Activated CD8-positive, alpha-beta T cell treated with anti-CD3 and anti-CD28 coated beads, Interleukin-2, amount 10 ng/mL, durations not matched to agents 7 days and 5 days (primary cell): ENCODE results near the gene PDE4D. TPM values are rescaled to one million over a fixed set of nuclear protein-coding genes. Genes with fewer than 3 reads are reported as not detected.

Source experiments
- ATAC-seq: fragments of 150-1000 bp; cut with Tn5 transposase; one replicate; pipeline ENCODE4 v1.10.0; 2021; ENCODE audit warnings: moderate library complexity
- CTCF ChIA-PET: fragments of 350-600 bp; sonication (Branson Sonifier 250); formaldehyde crosslinking; loops from one replicate; lab custom pipeline; 2021; ENCODE audit warnings: antibody characterized with exemption; lab: Charles Lee
- POLR2A ChIA-PET: fragments of 350-600 bp; sonication (Branson Sonifier 250); formaldehyde crosslinking; loops from one replicate; lab custom pipeline; 2021; ENCODE audit warnings: antibody characterized with exemption; lab: Charles Lee
- DNase-seq: peaks from one replicate; pipeline ENCODE4 v3.0.0-alpha.2; 2020
- H3K27ac Mint-ChIP-seq: one replicate; pipeline ENCODE4 v1.8.0; 2021; ENCODE audit warnings: mild to moderate bottlenecking, mixed read lengths
- H3K27me3 Mint-ChIP-seq: one replicate; pipeline ENCODE4 v1.8.0; 2021; ENCODE audit warnings: low read depth, mixed read lengths
- H3K36me3 Mint-ChIP-seq: one replicate; pipeline ENCODE4 v1.8.0; 2021; ENCODE audit warnings: low read depth, mixed read lengths
- H3K4me1 Mint-ChIP-seq: one replicate; pipeline ENCODE4 v1.8.0; 2021; ENCODE audit warnings: low read depth, mixed read lengths
- H3K4me3 Mint-ChIP-seq: one replicate; pipeline ENCODE4 v1.8.0; 2021; ENCODE audit warnings: mild to moderate bottlenecking, mixed read lengths
- H3K9me3 Mint-ChIP-seq: one replicate; pipeline ENCODE4 v1.8.0; 2022; ENCODE audit warnings: mixed read lengths; ENCODE audit not compliant: insufficient read depth
- total RNA-seq, 2 experiments: library from RNA; stranded (reverse); gene quantifications; one replicate each; pipeline ENCODE4 v1.2.3, GENCODE V29; 2021

Gene PDE4D
- total RNA-seq, 2 experiments from 2014 or later = 65.4 to 70.7 TPM

DNA sequence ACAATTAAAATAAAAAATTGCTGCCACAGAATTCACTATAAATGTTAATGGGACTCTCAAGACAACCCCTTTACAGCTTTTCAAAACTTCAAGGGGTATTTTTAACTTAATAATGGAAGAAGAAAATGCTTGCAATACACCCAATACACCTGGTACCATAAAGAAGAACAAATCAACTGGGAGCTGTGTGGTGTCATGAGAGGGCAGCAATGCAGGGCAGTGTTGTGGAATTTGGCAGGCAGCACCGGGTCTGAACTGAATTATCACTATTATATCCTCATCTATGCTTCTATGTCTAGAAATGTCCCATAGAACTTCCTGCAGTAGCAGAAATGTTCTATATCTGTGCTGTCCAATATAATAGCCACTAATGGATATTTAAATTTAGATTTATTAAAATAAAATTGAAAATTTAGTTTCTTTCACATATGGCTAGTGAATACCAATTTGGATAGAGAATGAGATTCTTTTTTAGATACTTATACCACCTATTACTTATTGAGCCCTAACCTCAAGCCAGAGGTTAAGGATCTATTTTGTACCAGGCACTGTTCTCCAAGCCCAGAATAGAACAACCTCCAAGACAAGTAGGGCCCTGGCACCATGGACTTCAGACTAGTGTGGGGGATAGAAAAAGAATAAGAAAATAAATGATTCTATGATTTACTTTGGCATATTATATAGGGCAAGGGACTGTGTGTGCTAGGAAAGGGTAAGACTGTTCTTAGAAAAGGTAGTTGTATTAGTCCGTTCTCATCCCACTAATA lies 265.3 kb downstream of the PDE4D start:
- CTCF ChIA-PET = no interaction called here
- Mint-ChIP-seq H3K27me3 (peaks cover 2% of the 10 kb centered on the region), H3K4me1 (no peaks in the 10 kb centered on the region), H3K27ac (no peak overlapping the region), H3K36me3 (no peaks in the 10 kb centered on the region), H3K4me3 (no peak overlapping the region), H3K9me3 (peaks cover 3% of the 10 kb centered on the region)
- DNase-seq = no peak
- ATAC-seq = no peak
- POLR2A ChIA-PET = no interaction called here

DNA sequence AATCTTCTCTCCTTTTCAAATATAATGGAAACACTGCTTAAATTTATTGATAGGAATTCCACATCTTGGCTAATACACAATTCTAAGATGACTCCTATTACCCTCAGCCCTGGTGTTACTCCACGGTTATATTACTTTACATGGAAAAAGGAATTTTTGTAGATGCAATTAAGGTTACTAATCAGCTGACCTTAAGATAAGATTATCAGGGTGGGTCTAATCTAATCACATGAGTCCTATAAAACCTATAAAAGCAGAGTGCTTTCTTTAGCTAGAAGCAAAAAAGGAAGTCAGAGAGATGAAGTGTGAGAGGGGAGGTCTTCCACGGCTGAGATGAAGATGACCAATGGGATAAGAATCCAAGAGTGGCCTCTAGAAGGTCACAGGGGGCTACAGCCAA lies 268.6 kb downstream of the PDE4D start:
- Mint-ChIP-seq H3K4me1 (no peaks in the 10 kb centered on the region), H3K36me3 (no peaks in the 10 kb centered on the region)

DNA sequence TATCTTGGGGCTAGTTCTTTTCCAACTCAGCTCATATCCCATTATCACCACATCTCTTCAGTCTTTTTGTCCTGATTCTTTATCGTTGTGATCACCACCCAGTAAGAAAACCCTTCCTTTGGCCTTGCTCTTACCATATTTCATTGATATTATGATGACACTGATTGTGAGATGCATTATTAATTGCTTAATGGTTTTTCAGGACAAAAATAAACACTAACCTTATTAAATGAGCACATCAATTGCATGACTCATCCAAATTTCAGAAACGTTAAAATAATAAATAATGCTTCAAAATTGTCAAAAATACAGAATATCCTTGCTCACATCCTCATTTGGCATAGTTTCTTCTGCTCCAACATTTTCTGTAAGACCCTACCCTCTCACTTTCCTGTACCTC lies 270.7 kb downstream of the PDE4D start:
- ChIA-PET POLR2A (no interaction called here), CTCF (no interaction called here)
- Mint-ChIP-seq H3K9me3 (no peaks in the 10 kb centered on the region), H3K27ac (no peak overlapping the region), H3K36me3 (no peaks in the 10 kb centered on the region), H3K27me3 (peaks cover 14% of the 10 kb centered on the region), H3K4me1 (no peaks in the 10 kb centered on the region), H3K4me3 (no peak overlapping the region)
- ATAC-seq = no peak
- no peak for DNase-seq

More for the DNA sequence above, 268.6 kb downstream of the PDE4D start:
- DNase-seq (no peak), ATAC-seq (no peak)
- no peak overlapping the region for H3K27ac Mint-ChIP-seq
- POLR2A ChIA-PET = no interaction called here
- H3K4me3 Mint-ChIP-seq = no peak overlapping the region
- H3K9me3 Mint-ChIP-seq = peaks cover 3% of the 10 kb centered on the region
- CTCF ChIA-PET = no interaction called here
- H3K27me3 Mint-ChIP-seq = peaks cover 10% of the 10 kb centered on the region

DNA sequence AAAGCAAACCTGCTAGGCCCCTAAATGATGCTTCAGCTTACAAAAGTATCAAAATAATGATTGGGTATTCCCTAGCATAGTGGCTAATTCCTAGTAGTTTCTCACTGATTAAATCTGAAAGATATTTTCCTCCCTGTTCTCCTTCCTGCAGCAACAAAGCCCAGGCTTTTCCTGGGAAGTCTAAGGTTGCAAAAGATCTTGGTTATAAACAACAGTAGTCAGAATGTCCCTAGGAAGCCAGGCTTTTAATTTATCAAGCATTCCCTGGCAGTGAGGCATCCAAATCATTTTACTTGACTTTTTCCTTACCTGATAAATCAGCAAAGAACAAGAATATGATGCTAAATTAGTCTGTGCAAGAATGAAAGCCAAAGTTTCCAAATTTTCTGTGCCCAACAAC lies 272.0 kb downstream of the PDE4D start:
- POLR2A ChIA-PET = no interaction called here
- DNase-seq = no peak
- Mint-ChIP-seq H3K9me3 (no peaks in the 10 kb centered on the region), H3K4me3 (no peak overlapping the region), H3K4me1 (no peaks in the 10 kb centered on the region), H3K27me3 (peaks cover 14% of the 10 kb centered on the region), H3K27ac (no peak overlapping the region), H3K36me3 (no peaks in the 10 kb centered on the region)
- no peak for ATAC-seq
- CTCF ChIA-PET = no interaction called here

DNA sequence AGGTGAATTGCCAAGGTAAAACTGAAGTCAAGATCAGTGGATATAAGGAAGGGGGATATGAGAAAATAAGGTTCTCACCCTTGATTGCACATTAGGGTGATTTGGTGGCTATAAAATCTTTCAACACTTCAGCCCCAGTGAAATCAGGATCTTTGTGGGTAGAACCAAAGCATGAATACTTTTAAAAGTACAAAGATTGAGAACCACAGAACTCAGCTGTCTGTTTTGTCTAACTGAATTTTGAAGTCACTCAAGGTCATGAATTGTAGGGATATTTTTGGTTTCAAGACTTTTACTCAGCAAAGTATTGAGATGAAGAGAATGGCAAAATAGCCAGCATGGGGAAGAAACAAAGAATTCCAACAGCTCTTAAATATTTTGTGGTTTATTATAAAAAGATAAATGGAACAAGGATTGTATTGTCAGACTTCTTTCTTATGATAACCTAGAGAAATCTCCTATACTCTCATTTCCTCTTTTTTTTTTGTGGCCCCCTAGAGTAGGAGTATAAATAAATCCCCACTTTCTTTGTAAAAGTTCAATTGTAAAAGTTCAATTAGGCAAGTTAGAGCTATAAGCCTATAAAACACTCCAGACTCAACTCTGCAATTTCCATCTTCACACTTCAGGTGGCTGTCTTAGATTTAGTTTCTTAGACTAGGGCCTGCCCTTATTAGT lies 272.9 kb downstream of the PDE4D start:
- Mint-ChIP-seq H3K9me3 (no peaks in the 10 kb centered on the region), H3K27ac (no peak overlapping the region), H3K4me1 (no peaks in the 10 kb centered on the region), H3K27me3 (peaks cover 14% of the 10 kb centered on the region), H3K4me3 (no peak overlapping the region), H3K36me3 (no peaks in the 10 kb centered on the region)
- DNase-seq = no peak
- CTCF ChIA-PET = no interaction called here
- POLR2A ChIA-PET = no interaction called here
- ATAC-seq = no peak

DNA sequence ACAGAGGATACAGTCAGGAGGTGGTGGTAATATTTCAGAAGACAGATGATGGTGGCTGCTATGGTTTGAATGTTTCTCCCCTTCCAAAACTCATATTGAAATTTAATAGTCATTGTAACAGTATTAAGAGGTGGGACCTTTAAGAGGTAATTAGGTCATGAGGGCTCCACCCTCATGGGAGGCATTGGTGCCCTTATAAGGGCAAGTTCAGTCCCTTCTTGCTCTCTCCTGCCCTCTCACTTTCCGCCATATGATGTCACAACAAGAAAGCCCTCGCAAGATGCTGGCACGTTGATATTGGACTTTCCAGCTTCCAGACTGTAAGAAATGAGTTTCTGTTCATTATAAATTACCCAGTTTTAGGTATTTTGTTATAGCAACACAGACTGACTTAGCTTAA lies 274.9 kb downstream of the PDE4D start:
- POLR2A ChIA-PET = no interaction called here
- CTCF ChIA-PET = no interaction called here
- Mint-ChIP-seq H3K4me1 (no peaks in the 10 kb centered on the region), H3K27me3 (peaks cover 14% of the 10 kb centered on the region), H3K9me3 (no peaks in the 10 kb centered on the region), H3K27ac (no peak overlapping the region), H3K4me3 (no peak overlapping the region), H3K36me3 (no peaks in the 10 kb centered on the region)
- DNase-seq = no peak
- ATAC-seq = no peak

DNA sequence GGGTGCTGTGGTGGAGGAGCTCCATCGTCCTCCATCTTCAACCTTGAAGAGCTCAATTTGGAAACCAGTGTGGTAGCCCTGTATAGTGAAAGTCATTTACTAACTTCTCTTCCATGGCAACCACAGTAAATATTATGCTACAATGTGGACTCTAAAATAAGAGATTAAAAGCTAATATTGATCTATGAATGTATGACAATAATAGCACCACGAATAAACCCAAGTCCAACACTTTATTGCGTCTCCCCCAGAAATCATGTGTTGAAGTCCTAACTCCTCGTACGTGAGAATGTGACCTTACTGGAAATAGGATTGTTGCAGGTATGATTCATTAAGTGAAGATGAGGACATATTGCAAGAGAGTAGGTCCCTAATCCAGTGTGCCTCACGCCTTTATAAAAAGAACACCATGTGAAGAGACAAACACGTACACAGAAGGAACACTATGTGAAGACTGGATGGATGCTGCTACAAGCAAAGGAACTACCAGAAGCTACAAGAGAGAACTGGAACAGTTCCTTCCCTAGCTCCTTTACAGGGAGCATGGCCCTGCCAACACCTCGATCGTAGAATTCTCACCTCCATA lies 276.2 kb downstream of the PDE4D start:
- POLR2A ChIA-PET = no interaction called here
- no peak for ATAC-seq
- no peak for DNase-seq
- H3K4me3 Mint-ChIP-seq = no peak overlapping the region
- no peaks in the 10 kb centered on the region for H3K36me3 Mint-ChIP-seq
- H3K4me1 Mint-ChIP-seq = no peaks in the 10 kb centered on the region
- no peak overlapping the region for H3K27ac Mint-ChIP-seq
- no peaks in the 10 kb centered on the region for H3K9me3 Mint-ChIP-seq
- peaks cover 9% of the 10 kb centered on the region for H3K27me3 Mint-ChIP-seq
- CTCF ChIA-PET = no interaction called here

DNA sequence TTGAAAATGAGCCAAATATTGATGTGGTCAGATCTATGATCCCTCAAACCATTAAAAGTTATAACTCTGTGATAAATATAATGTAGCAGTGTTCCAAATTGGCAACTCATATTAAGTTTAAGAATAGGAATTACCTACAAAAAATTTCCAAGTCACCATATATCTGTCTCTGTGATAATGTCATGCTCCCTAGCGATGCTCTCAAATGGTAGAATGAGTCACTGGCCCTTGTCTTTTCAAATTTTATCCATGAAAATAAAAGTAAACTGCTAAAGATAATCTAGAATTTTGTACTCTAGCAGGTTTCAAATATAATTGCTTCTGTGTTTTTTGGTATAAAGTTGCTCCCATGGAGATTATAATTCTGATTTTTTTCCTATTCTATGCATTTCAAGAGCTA lies 277.1 kb downstream of the PDE4D start:
- no peaks in the 10 kb centered on the region for H3K9me3 Mint-ChIP-seq
- H3K36me3 Mint-ChIP-seq = no peaks in the 10 kb centered on the region
- DNase-seq (no peak), ATAC-seq (no peak)
- H3K4me3 Mint-ChIP-seq = no peak overlapping the region
- H3K4me1 Mint-ChIP-seq = no peaks in the 10 kb centered on the region
- no peak overlapping the region for H3K27ac Mint-ChIP-seq
- ChIA-PET POLR2A (no interaction called here), CTCF (no interaction called here)
- H3K27me3 Mint-ChIP-seq = peaks cover 9% of the 10 kb centered on the region

DNA sequence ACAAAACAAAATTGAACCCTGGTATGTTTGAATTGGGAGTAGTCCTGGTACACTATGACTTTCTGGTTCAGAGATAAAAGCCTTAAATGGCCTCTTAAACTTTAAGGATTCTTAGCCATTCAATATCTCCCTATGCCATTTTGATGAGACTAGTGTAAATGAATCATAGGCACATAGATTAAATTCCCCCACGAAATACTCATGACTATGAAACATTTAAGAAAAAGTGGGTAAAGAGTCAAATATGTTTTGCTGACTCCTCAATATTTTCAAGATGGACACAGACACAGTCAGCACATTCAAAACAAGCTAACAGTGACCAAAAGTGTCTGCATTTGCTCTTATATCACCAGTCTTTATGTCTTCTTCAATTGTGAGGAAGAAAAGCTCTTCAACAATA lies 278.3 kb downstream of the PDE4D start:
- ATAC-seq (no peak), DNase-seq (no peak)
- Mint-ChIP-seq H3K27me3 (peaks cover 10% of the 10 kb centered on the region), H3K27ac (no peak overlapping the region), H3K4me1 (no peaks in the 10 kb centered on the region), H3K36me3 (no peaks in the 10 kb centered on the region), H3K9me3 (no peaks in the 10 kb centered on the region), H3K4me3 (no peak overlapping the region)
- CTCF ChIA-PET = interaction anchor here (0.8 kb wide), 1 partner anchor 110 kb away, joined by 3 read pairs; no protein-coding TSS in a partner anchor
- POLR2A ChIA-PET = no interaction called here

DNA sequence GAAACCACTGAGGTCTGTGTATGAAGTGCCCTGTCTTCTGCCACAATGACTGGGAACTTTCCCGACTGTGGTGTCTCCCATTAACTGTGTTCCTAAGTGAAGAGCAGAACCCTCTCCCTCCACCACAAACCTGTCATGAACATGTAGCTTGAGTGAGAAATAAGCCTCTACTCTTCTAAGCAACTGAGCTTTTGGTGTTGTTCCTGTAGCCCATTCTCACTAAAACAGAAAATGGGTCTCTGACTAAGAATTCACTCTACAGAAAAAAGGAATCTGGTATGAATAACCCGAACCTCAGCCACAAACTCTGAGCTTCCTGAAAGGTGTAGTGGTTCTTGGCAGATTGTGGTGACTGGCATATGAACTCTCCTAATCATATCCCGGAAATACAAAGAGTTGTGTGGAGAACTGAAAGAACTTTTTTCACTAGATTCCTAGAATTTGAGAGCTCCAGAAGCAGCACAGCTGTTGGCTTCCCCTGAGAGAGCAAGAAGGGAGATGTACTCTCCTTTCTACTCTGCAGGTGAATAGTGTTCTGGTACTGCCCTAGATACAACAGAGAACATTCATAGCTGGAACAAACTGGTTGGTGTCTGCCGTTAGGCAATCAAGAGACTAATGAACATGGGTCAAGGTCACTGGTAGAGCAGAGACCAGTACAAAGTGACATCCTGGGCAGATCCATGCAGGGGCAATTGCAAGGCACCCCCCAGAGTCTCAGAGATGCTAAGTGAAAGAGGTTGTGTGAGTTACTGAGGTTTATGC lies 283.8 kb downstream of the PDE4D start:
- Mint-ChIP-seq H3K4me1 (peaks cover 18% of the 10 kb centered on the region), H3K9me3 (no peaks in the 10 kb centered on the region), H3K36me3 (no peaks in the 10 kb centered on the region), H3K27me3 (peaks cover 10% of the 10 kb centered on the region), H3K4me3 (no peak overlapping the region), H3K27ac (no peak overlapping the region)
- ChIA-PET POLR2A (no interaction called here), CTCF (interaction anchor here (1.1 kb wide), 1 partner anchor 82 kb away, joined by 3 read pairs; no protein-coding TSS in a partner anchor)
- DNase-seq (no peak), ATAC-seq (no peak)

DNA sequence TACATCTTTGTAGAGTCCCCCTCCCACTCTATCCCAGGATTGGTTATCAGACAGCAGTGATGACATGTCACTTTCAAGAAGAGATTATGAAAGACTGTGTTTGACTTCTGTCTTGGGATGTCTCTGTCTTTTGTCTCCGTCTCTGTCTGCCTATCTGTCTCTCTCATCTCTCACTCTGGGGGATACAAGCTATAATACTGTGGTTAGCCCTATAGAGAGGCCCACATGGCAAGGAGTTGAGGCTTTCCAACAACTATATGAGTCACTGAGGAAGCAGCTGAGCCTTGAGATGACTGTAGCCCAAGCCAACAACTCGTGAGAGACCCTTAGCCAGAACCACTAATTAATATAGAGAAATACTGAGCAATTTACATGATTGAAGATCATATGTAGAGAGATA lies 284.8 kb downstream of the PDE4D start:
- ChIA-PET CTCF (no interaction called here), POLR2A (no interaction called here)
- peaks cover 18% of the 10 kb centered on the region for H3K4me1 Mint-ChIP-seq
- H3K27me3 Mint-ChIP-seq = peaks cover 10% of the 10 kb centered on the region
- no peaks in the 10 kb centered on the region for H3K36me3 Mint-ChIP-seq
- no peak overlapping the region for H3K4me3 Mint-ChIP-seq
- no peak for DNase-seq
- peak; percentile 39 for ATAC-seq
- no peak overlapping the region for H3K27ac Mint-ChIP-seq
- no peaks in the 10 kb centered on the region for H3K9me3 Mint-ChIP-seq
